ENCODE results near the gene AK8. TPM values are rescaled to one million over a fixed set of nuclear protein-coding genes. Genes with fewer than 3 reads are reported as not detected.

AK8 gene
- total RNA-seq, 1 experiment from 2014 or later: 2.5 TPM

DNA sequence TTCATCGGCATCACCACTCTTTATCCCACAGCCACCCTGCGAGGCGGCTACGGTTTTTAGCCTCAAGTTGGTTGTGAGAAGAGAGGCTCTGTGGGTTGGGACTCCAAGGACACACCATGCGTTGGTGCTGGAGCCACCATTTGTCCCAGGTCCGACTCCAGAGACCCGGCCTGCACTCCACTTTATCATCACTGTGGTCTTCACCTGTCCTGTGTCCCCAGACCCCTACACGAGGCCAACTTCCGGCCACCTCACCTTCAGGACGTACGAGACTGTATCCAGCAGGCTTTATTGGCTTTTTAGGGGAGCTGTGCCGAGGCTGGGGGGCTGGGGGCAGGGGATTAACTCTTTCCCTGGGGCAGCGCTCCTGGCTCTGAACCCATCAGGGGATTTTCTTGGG is 152.8 kb downstream of the AK8 start:
- ChIA-PET RAD21 (ENCODE audit: low non-redundant PET in 1 of 2, low total read pairs in 2 of 2, uncharacterized antibody in 2 of 2, unreplicated experiment in 2 of 2) (no interaction called here), POLR2A (no interaction called here), CTCF (no interaction called here)
- H3K27me3 ChIP-seq (ENCODE audit: insufficient read depth, low read length): peaks cover 14% of the 10 kb centered on the region; the same call in 1 of the 2 replicates
- H2AFZ ChIP-seq (ENCODE audit: low read depth, low read length, poor library complexity, severe bottlenecking): no peak overlapping the region
- no peaks in the 10 kb centered on the region for H3K4me1 ChIP-seq (ENCODE audit: control insufficient read depth in 1 of 2, insufficient read depth in 2 of 2, low read length in 2 of 2)
- DNase-seq (ENCODE audit: low read depth, low spot score) (no peak), ATAC-seq (no peak)
- H3K4me3 ChIP-seq (replicated peaks in 1 of 2; ENCODE audit: low read depth in 1 of 2, low read length in 2 of 2): no peak overlapping the region
- no peaks in the 10 kb centered on the region for H4K20me1 ChIP-seq (ENCODE audit: insufficient read depth)
- BruUV-seq (replicated peaks): no TSS peak
- no peak overlapping the region for H3K9ac ChIP-seq (ENCODE audit: low read length)
- intact Hi-C loops (cut with micrococcal nuclease): no loop called here
- no peaks in the 10 kb centered on the region for H3K9me3 ChIP-seq (ENCODE audit: control insufficient read depth in 1 of 2, insufficient read depth in 1 of 2, low read depth in 1 of 2, low read length in 2 of 2)
- H3K79me2 ChIP-seq (ENCODE audit: insufficient read depth, low read length): no peaks in the 10 kb centered on the region
- no peak overlapping the region for H3K27ac ChIP-seq (ENCODE audit: low read depth, low read length)
- no peaks in the 10 kb centered on the region for H3K9me2 ChIP-seq (ENCODE audit: insufficient read depth)
- no peak overlapping the region for H3K4me2 ChIP-seq (ENCODE audit: low read length)
- no peaks in the 10 kb centered on the region for H3K36me3 ChIP-seq (ENCODE audit: control insufficient read depth in 1 of 2, insufficient read depth in 2 of 2, low read length in 2 of 2)
- TF ChIP-seq ZFX (IDR thresholded peaks at IDR 0.05): no peak
- TF ChIP-seq EGR1 (IDR thresholded peaks at IDR 0.05; ENCODE audit: low read depth): no peak
- TF ChIP-seq ZNF274 (IDR thresholded peaks at IDR 0.05; ENCODE audit: low read depth, low read length): no peak
- no peak for TF ChIP-seq POLR2AphosphoS5 (IDR thresholded peaks at IDR 0.05; ENCODE audit: low read depth, low read length)

DNA sequence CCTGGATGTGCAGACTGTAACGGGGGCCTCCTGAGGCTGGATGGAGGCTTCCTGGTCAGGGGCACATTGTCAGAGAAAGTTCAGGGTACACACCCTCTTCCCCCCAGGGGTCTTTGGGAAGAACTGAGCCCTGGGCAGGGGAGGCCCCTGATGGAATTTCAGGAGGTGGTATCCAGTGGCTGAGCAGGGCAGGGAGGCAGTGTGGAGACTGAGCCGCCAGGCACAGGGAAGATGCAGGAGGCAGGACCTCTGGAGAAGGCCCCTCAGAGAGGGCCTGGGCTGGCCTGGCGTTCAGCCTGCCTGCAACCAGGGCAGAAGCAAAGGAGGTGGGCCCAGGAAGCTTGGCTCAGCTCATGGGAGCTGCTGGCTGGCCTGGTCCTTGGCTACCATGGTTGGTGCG is 154.3 kb downstream of the AK8 start:
- H3K27me3 ChIP-seq (ENCODE audit: insufficient read depth, low read length): peaks cover 14% of the 10 kb centered on the region; the same call in 1 of the 2 replicates
- no peaks in the 10 kb centered on the region for H3K9me3 ChIP-seq (ENCODE audit: control insufficient read depth in 1 of 2, insufficient read depth in 1 of 2, low read depth in 1 of 2, low read length in 2 of 2)
- no peaks in the 10 kb centered on the region for H4K20me1 ChIP-seq (ENCODE audit: insufficient read depth)
- TF ChIP-seq, protein P1, sequence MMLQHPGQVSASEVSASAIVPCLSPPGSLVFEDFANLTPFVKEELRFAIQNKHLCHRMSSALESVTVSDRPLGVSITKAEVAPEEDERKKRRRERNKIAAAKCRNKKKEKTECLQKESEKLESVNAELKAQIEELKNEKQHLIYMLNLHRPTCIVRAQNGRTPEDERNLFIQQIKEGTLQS (IDR thresholded peaks at IDR 0.05): no peak
- TF ChIP-seq, protein P2, sequence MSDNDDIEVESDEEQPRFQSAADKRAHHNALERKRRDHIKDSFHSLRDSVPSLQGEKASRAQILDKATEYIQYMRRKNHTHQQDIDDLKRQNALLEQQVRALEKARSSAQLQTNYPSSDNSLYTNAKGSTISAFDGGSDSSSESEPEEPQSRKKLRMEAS (IDR thresholded peaks at IDR 0.05): no peak
- TF ChIP-seq TCF7L2 (IDR thresholded peaks at IDR 0.05; ENCODE audit: borderline replicate concordance, extremely low read depth, insufficient read depth, insufficient read length) (no peak), POLR2A (IDR thresholded peaks at IDR 0.05; ENCODE audit: borderline replicate concordance, extremely low read depth, insufficient read depth, insufficient read length) (no peak), YY1 (IDR thresholded peaks at IDR 0.05; ENCODE audit: extremely low read depth, insufficient replicate concordance, low read depth, low read length) (no peak), JUND (IDR thresholded peaks at IDR 0.05) (no peak), RAD21 (IDR thresholded peaks at IDR 0.05; ENCODE audit: low read depth) (no peak), EZH2phosphoT487 (IDR thresholded peaks at IDR 0.05; ENCODE audit: borderline replicate concordance) (no peak), POLR2AphosphoS5 (IDR thresholded peaks at IDR 0.05; ENCODE audit: low read depth, low read length) (no peak), ZNF274 (IDR thresholded peaks at IDR 0.05; ENCODE audit: low read depth, low read length) (no peak), SRF (IDR thresholded peaks at IDR 0.05; ENCODE audit: low read depth) (no peak), ZFX (IDR thresholded peaks at IDR 0.05) (no peak), ZBTB33 (IDR thresholded peaks at IDR 0.05; ENCODE audit: extremely low read depth, insufficient replicate concordance, low read length) (no peak), SIN3A (IDR thresholded peaks at IDR 0.05; ENCODE audit: low read depth) (no peak), EZH2 (IDR thresholded peaks at IDR 0.05) (no peak)
- DNase-seq (ENCODE audit: low read depth, low spot score) (no peak), ATAC-seq (no peak)
- H3K27ac ChIP-seq (ENCODE audit: low read depth, low read length): no peak overlapping the region
- no peaks in the 10 kb centered on the region for H3K9me2 ChIP-seq (ENCODE audit: insufficient read depth)
- no peaks in the 10 kb centered on the region for H3K4me1 ChIP-seq (ENCODE audit: control insufficient read depth in 1 of 2, insufficient read depth in 2 of 2, low read length in 2 of 2)
- ChIA-PET CTCF (no interaction called here), RAD21 (ENCODE audit: low non-redundant PET in 1 of 2, low total read pairs in 2 of 2, uncharacterized antibody in 2 of 2, unreplicated experiment in 2 of 2) (no interaction called here), POLR2A (no interaction called here)
- H3K4me3 ChIP-seq (replicated peaks in 1 of 2; ENCODE audit: low read depth in 1 of 2, low read length in 2 of 2): no peak overlapping the region
- H3K4me2 ChIP-seq (ENCODE audit: low read length): no peak overlapping the region
- BruUV-seq (replicated peaks): no TSS peak
- no peak overlapping the region for H2AFZ ChIP-seq (ENCODE audit: low read depth, low read length, poor library complexity, severe bottlenecking)
- H3K79me2 ChIP-seq (ENCODE audit: insufficient read depth, low read length): no peaks in the 10 kb centered on the region
- H3K36me3 ChIP-seq (ENCODE audit: control insufficient read depth in 1 of 2, insufficient read depth in 2 of 2, low read length in 2 of 2): no peaks in the 10 kb centered on the region
- no peak overlapping the region for H3K9ac ChIP-seq (ENCODE audit: low read length)
- intact Hi-C loops (cut with micrococcal nuclease): no loop called here
